WI38 (cell line): ENCODE measurements around the gene DPM1.

Experiments used
- H3K4me3 ChIP-seq: 2 replicates; pipeline ENCODE4 v1.5.1; 2011; ENCODE audit warnings: low read depth, mild to moderate bottlenecking, control low read depth, low read length
- TF ChIP-seq, protein P1 (sequence below): IDR thresholded peaks from 2 replicates; pipeline ENCODE4 v1.5.1; 2012; ENCODE audit warnings: low read depth, mild to moderate bottlenecking, control low read depth, low read length

The DPM1 gene

DNA sequence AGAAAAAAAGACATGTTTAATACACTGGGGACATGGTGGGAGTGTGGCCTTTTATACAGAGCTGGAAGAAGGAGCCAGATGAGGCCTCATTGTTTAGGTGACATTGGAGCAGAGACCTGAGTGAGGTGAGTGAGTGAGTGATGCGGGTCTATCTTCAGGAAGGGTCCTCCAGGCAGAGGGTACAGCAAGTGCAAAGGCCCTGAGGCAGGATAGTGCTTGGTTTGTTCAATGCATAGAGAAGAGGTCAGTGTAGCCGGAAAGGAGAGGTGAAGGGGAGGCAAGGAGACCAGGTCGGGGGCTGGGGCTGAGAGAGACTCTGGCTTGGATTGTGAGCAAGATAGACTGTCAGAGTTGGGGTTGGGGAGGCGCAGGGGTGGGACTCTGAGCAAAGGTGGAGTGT is 41.0 kb upstream of the DPM1 start:
- TF ChIP-seq, protein P1, sequence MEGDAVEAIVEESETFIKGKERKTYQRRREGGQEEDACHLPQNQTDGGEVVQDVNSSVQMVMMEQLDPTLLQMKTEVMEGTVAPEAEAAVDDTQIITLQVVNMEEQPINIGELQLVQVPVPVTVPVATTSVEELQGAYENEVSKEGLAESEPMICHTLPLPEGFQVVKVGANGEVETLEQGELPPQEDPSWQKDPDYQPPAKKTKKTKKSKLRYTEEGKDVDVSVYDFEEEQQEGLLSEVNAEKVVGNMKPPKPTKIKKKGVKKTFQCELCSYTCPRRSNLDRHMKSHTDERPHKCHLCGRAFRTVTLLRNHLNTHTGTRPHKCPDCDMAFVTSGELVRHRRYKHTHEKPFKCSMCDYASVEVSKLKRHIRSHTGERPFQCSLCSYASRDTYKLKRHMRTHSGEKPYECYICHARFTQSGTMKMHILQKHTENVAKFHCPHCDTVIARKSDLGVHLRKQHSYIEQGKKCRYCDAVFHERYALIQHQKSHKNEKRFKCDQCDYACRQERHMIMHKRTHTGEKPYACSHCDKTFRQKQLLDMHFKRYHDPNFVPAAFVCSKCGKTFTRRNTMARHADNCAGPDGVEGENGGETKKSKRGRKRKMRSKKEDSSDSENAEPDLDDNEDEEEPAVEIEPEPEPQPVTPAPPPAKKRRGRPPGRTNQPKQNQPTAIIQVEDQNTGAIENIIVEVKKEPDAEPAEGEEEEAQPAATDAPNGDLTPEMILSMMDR = no peak

DNA sequence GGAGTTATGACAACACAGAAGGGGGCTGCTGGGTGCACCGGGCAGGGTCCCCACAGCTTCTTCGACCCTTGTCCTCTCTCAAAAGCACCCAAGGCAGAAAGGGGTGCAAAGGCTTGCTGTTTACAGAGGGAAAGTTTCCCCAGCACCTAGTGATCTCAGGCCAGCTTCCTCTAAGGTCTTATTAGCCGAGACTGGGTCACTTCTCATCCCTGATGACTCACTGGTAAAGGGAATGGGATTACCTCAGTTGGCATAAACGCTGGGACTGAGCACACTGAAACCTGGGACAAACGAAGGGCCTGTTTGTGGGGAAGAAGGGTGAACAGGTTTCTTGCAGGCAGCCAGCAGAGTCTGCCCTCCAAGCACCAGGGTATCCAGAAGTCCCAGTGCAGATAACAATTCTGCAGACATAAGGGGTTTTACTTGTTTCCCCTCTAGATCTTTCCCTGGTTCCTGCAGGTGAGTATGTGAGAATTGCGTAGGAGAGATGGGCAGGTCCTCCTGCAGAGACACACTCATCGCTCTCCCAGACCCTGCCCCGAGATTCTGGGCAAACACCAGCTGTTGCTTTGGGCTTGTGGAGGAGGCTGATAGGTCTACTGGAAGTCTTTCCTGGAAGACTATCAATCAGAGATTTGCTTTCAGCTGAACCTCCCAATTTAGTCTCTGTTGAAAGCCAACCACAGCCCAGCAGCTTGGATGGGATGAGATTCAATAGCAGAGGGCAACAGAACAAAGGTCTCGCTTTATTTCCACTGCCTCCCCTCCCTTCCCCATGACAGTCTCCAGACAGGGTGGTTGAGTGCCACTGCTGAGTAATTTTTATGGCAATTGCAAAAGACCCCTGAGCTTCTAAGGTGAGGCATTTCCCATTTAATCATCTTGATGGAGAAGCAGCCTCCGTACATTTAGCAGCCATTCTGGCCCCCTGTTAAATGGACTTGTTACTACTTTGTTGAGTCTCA is 38.9 kb upstream of the DPM1 start:
- H3K4me3 ChIP-seq = no peak overlapping the region
- TF ChIP-seq, protein P1 = no peak

More for the DNA sequence above, 41.0 kb upstream of the DPM1 start:
- H3K4me3 ChIP-seq = no peak overlapping the region

GRCh38 chr20:50995506-50995905 is 37.2 kb upstream of the DPM1 start:
- TF ChIP-seq, protein P1 = no peak
- H3K4me3 ChIP-seq = no peak overlapping the region

DNA sequence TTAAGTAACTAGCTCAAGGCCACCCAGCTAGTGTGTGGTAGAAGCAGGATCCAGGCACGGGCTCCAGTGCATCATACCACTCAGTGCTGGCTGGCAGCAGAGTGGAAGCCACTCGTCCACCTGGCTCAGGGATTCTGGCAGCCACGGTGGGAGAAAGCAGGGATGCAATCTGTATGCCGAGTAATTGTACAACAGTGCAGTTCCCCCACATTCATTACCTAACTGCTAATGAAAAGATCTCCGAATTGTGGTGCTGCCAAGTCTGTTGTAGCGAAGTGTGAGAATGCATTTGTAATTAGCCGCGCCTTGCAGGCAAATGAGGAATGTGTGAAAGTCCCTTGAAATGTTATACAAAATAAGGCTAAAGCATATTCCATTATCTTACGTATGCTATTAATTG is 35.5 kb upstream of the DPM1 start:
- TF ChIP-seq, protein P1 = no peak
- no peak overlapping the region for H3K4me3 ChIP-seq

- no peak overlapping the region for H3K4me3 ChIP-seq
- TF ChIP-seq, protein P1 = peak; percentile 62
Observed at GRCh38 chr20:50992733-50993457, 34.6 kb upstream of the DPM1 start.

- H3K4me3 ChIP-seq = no peak overlapping the region
- TF ChIP-seq, protein P1 = no peak
Observed at GRCh38 chr20:50992336-50992732, 34.0 kb upstream of the DPM1 start.

DNA sequence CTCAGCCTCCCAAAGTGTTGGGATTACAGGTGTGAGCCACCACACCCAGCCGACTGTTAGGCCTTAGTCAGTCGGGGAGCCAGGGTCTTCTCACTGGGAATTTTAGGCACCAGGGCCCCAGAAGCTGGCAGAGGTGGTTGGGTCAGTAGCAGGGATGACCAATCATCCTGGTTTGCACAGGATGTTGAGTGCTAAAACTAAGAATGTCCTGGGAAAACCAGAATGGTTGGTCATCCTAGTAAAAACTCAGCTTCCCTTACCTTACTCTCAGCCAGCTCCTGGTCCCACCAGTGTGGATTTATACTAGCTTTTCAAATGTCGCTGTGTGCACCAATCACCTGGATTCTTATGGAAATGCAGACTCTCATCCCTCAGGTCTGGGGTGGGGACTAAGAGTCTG is 32.7 kb upstream of the DPM1 start:
- TF ChIP-seq, protein P1 = no peak
- no peak overlapping the region for H3K4me3 ChIP-seq
